DND-41 (cell line): ENCODE results near the gene CCDC158.

Source experiments
- ATAC-seq: fragments of 200-7000 bp; cut with Tn5 transposase; 3 replicates; pipeline ENCODE4 v1.9.1; 2021; ENCODE audit warnings: low read depth; ENCODE audit not compliant: insufficient read depth
- DNase-seq: peaks from one replicate; pipeline ENCODE4 v3.0.0-alpha.2; 2020
- H2AFZ ChIP-seq: 2 replicates; pipeline ENCODE4 v1.6.0; 2012; ENCODE audit warnings: low read depth, low read length
- H3K27ac ChIP-seq: 2 replicates; pipeline ENCODE4 v1.5.1; 2012; ENCODE audit warnings: low read length, inconsistent platforms
- H3K27me3 ChIP-seq: fragments of 200-600 bp; sonication (generic); 2 replicates; pipeline ENCODE4 v1.6.0; 2012; ENCODE audit warnings: low read length, mild to moderate bottlenecking, inconsistent platforms; ENCODE audit not compliant: insufficient read depth, poor library complexity
- H3K36me3 ChIP-seq: 2 replicates; pipeline ENCODE4 v1.5.1; 2012; ENCODE audit warnings: low read length, inconsistent platforms; ENCODE audit not compliant: insufficient read depth
- H3K4me1 ChIP-seq: 2 replicates; pipeline ENCODE4 v1.5.1; 2012; ENCODE audit warnings: mild to moderate bottlenecking, low read length; ENCODE audit not compliant: insufficient read depth
- H3K4me2 ChIP-seq: 2 replicates; pipeline ENCODE4 v1.6.0; 2012; ENCODE audit warnings: mild to moderate bottlenecking, moderate library complexity, low read length, inconsistent platforms; ENCODE audit not compliant: insufficient read depth
- H3K4me3 ChIP-seq, 2 experiments: fragments of 200-600 bp in 1 of 2; shearing (Covaris generic) in 1 of 2; 2 replicates each; pipeline ENCODE4 v1.5.1; 2012 to 2016; ENCODE audit warnings: inconsistent platforms in 2 of 2, low read length in 2 of 2, mild to moderate bottlenecking in 2 of 2, low read depth in 1 of 2, moderate library complexity in 1 of 2
- H3K79me2 ChIP-seq: 2 replicates; pipeline ENCODE4 v1.6.0; 2012; ENCODE audit warnings: low read length, inconsistent platforms; ENCODE audit not compliant: insufficient read depth
- H3K9ac ChIP-seq: 2 replicates; pipeline ENCODE4 v1.6.0; 2012; ENCODE audit warnings: low read depth, mild to moderate bottlenecking, inconsistent platforms, low read length, moderate library complexity
- H3K9me3 ChIP-seq: 2 replicates; pipeline ENCODE4 v1.5.1; 2012; ENCODE audit warnings: low read length, moderate library complexity, mild to moderate bottlenecking, inconsistent platforms; ENCODE audit not compliant: insufficient read depth, severe bottlenecking
- H4K20me1 ChIP-seq: 2 replicates; pipeline ENCODE4 v1.6.0; 2012; ENCODE audit warnings: low read length; ENCODE audit not compliant: insufficient read depth
- CTCF ChIP-seq: IDR thresholded peaks from 2 replicates; pipeline ENCODE4 v1.5.1; 2012; ENCODE audit warnings: borderline replicate concordance, low read length, moderate library complexity, mild to moderate bottlenecking; ENCODE audit not compliant: poor library complexity, severe bottlenecking; ENCODE audit errors: extremely low read depth
- EZH2 ChIP-seq: IDR thresholded peaks from 3 replicates; pipeline ENCODE4 v1.6.1; 2012; ENCODE audit warnings: borderline replicate concordance, low read depth, mild to moderate bottlenecking, moderate library complexity, low read length, inconsistent platforms; ENCODE audit not compliant: severe bottlenecking

Gene CCDC158

GRCh38 chr4:76312457-76312856, 108.5 kb downstream of the CCDC158 start:
- no peaks in the 10 kb centered on the region for H3K79me2 ChIP-seq
- ATAC-seq, result no peak
- no peaks in the 10 kb centered on the region for H3K4me1 ChIP-seq

GRCh38 chr4:76311896-76312331, 109.0 kb downstream of the CCDC158 start:
- DNase-seq, result no peak
- Histone ChIP-seq H2AFZ (no peak overlapping the region), H3K79me2 (no peaks in the 10 kb centered on the region), H3K27me3 (no peaks in the 10 kb centered on the region), H3K4me1 (no peaks in the 10 kb centered on the region), H3K36me3 (no peaks in the 10 kb centered on the region), H3K27ac (no peak overlapping the region), H3K4me3 (no peak overlapping the region), H3K9me3 (no peaks in the 10 kb centered on the region), H3K9ac (no peak overlapping the region), H3K4me2 (no peak overlapping the region), H4K20me1 (no peaks in the 10 kb centered on the region)
- ATAC-seq, result no peak
- TF ChIP-seq CTCF (no peak), EZH2 (no peak)

More at GRCh38 chr4:76312457-76312856, 108.5 kb downstream of the CCDC158 start:
- TF ChIP-seq CTCF (no peak), EZH2 (no peak)
- H3K4me2 ChIP-seq, result no peak overlapping the region
- no peaks in the 10 kb centered on the region for H3K36me3 ChIP-seq
- no peaks in the 10 kb centered on the region for H3K9me3 ChIP-seq
- H3K27me3 ChIP-seq, result no peaks in the 10 kb centered on the region
- H4K20me1 ChIP-seq, result no peaks in the 10 kb centered on the region
- no peak overlapping the region for H3K4me3 ChIP-seq
- no peak for DNase-seq
- H3K27ac ChIP-seq, result no peak overlapping the region
- H3K9ac ChIP-seq, result no peak overlapping the region
- no peak overlapping the region for H2AFZ ChIP-seq

GRCh38 chr4:76310683-76311082, 110.3 kb downstream of the CCDC158 start:
- H3K27ac ChIP-seq, result no peak overlapping the region
- no peak overlapping the region for H2AFZ ChIP-seq
- H4K20me1 ChIP-seq, result no peaks in the 10 kb centered on the region
- no peak for TF ChIP-seq CTCF
- no peak for TF ChIP-seq EZH2
- H3K9ac ChIP-seq, result no peak overlapping the region
- H3K9me3 ChIP-seq, result no peaks in the 10 kb centered on the region
- H3K4me3 ChIP-seq, result no peak overlapping the region
- DNase-seq, result no peak
- H3K27me3 ChIP-seq, result no peaks in the 10 kb centered on the region
- H3K4me1 ChIP-seq, result no peaks in the 10 kb centered on the region
- ATAC-seq, result no peak
- H3K79me2 ChIP-seq, result no peaks in the 10 kb centered on the region
- no peaks in the 10 kb centered on the region for H3K36me3 ChIP-seq
- no peak overlapping the region for H3K4me2 ChIP-seq

- no peak overlapping the region for H3K4me2 ChIP-seq
- TF ChIP-seq EZH2 (no peak), CTCF (no peak)
- no peak overlapping the region for H3K4me3 ChIP-seq
- no peaks in the 10 kb centered on the region for H4K20me1 ChIP-seq
- H3K4me1 ChIP-seq, result peaks cover 3% of the 10 kb centered on the region
- no peak overlapping the region for H2AFZ ChIP-seq
- no peaks in the 10 kb centered on the region for H3K79me2 ChIP-seq
- DNase-seq, result no peak
- H3K9me3 ChIP-seq, result no peaks in the 10 kb centered on the region
- H3K27me3 ChIP-seq, result no peaks in the 10 kb centered on the region
- no peak overlapping the region for H3K9ac ChIP-seq
- no peaks in the 10 kb centered on the region for H3K36me3 ChIP-seq
- no peak overlapping the region for H3K27ac ChIP-seq
- no peak for ATAC-seq
These were observed 110.9 kb downstream of the CCDC158 start for GRCh38 chr4:76309939-76310550.
